GM06990 (cell line): ENCODE measurements around the gene MRE11.
A peak's percentile ranks its signal among the peaks of the same experiment; 100 is the strongest.

Experiments used
- DNase-seq: peaks from one replicate; pipeline ENCODE4 v3.0.0-alpha.2; 2011; ENCODE audit not compliant: insufficient read length; ENCODE audit errors: extremely low read depth
- H3K27me3 ChIP-seq: replicated peaks from 2 replicates; pipeline ENCODE4 v1.6.0; 2011; ENCODE audit warnings: low read length; ENCODE audit not compliant: control insufficient read depth, insufficient read depth
- H3K36me3 ChIP-seq: 2 replicates; pipeline ENCODE4 v1.5.1; 2011; ENCODE audit warnings: low read length; ENCODE audit not compliant: control insufficient read depth, insufficient read depth
- H3K4me3 ChIP-seq: replicated peaks from 2 replicates; pipeline ENCODE4 v1.5.1; 2011; ENCODE audit warnings: low read depth, mild to moderate bottlenecking, control low read depth, low read length
- TF ChIP-seq, protein P1 (sequence below): IDR thresholded peaks from 2 replicates; pipeline ENCODE4 v1.5.1; 2011; ENCODE audit warnings: low read length, control low read depth, mild to moderate bottlenecking, inconsistent platforms; ENCODE audit not compliant: insufficient read depth, poor library complexity, severe bottlenecking

MRE11 gene

GRCh38 chr11:94524341-94524740 is 30.7 kb upstream of the MRE11 start:
- Histone ChIP-seq H3K36me3 (no peaks in the 10 kb centered on the region), H3K27me3 (no peaks in the 10 kb centered on the region; the same call in 1 of the 2 replicates), H3K4me3 (no peak overlapping the region)
- TF ChIP-seq, protein P1, sequence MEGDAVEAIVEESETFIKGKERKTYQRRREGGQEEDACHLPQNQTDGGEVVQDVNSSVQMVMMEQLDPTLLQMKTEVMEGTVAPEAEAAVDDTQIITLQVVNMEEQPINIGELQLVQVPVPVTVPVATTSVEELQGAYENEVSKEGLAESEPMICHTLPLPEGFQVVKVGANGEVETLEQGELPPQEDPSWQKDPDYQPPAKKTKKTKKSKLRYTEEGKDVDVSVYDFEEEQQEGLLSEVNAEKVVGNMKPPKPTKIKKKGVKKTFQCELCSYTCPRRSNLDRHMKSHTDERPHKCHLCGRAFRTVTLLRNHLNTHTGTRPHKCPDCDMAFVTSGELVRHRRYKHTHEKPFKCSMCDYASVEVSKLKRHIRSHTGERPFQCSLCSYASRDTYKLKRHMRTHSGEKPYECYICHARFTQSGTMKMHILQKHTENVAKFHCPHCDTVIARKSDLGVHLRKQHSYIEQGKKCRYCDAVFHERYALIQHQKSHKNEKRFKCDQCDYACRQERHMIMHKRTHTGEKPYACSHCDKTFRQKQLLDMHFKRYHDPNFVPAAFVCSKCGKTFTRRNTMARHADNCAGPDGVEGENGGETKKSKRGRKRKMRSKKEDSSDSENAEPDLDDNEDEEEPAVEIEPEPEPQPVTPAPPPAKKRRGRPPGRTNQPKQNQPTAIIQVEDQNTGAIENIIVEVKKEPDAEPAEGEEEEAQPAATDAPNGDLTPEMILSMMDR, result no peak
- no peak for DNase-seq

GRCh38 chr11:94521684-94522083 is 28.0 kb upstream of the MRE11 start:
- Histone ChIP-seq H3K36me3 (no peaks in the 10 kb centered on the region), H3K27me3 (peaks cover under 1% of the 10 kb centered on the region), H3K4me3 (no peak overlapping the region)
- no peak for DNase-seq
- TF ChIP-seq, protein P1, result peak; percentile 46

DNA sequence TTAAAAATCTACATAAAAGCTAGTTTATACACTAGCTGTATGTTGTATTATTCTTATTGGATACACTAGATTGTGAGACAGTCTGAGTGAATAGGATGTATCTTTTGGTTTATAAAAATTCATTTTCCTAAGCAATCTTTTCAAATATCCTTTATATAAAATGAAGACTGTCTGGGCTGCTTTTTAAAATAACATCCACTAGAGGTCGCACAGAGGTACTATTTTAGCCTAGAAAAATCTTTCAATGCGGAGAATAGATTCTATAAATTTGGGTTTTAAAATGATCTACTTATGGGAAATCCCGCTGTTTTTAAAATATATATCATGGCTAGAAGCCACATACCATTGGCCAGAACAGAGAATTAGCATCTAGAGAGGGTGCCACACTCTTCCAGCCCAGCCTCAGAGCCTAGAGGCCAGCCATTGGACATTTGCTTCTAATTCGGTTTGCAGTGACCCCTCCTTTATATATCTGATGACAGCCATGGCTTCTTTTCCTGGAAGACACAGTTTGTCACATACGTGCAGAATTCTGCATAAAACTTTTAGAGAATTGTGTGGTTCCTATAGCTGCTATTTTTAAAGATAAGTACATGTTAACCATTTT is 25.9 kb upstream of the MRE11 start:
- TF ChIP-seq, protein P1, result peak; percentile 60
- DNase-seq, result no peak
- peaks cover 1% of the 10 kb centered on the region for H3K27me3 ChIP-seq
- H3K4me3 ChIP-seq, result no peak overlapping the region
- H3K36me3 ChIP-seq, result no peaks in the 10 kb centered on the region

DNA sequence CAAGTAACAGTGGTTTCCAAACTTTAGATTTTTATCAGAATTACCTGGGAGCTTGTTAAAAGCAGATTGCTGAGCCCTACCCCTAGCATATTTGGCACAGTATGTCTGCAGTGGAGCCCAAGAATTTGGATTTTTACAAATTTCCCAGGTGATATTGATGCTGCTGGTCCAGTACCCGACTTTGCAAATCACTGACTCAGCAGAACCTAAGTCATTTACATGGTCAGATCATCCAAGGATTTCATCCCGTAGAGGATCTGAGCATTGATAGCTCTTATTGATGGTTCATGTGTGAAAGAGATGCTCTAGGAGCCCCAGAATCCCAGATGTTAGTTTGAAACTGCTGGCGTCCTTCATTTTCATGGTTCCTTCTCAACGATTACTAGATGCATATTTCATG is 24.7 kb upstream of the MRE11 start:
- H3K27me3 ChIP-seq, result peaks cover 1% of the 10 kb centered on the region
- DNase-seq, result no peak
- no peak overlapping the region for H3K4me3 ChIP-seq
- no peaks in the 10 kb centered on the region for H3K36me3 ChIP-seq
- TF ChIP-seq, protein P1, result no peak

GRCh38 chr11:94516725-94517124 is 23.1 kb upstream of the MRE11 start:
- no peak overlapping the region for H3K4me3 ChIP-seq
- DNase-seq, result no peak
- TF ChIP-seq, protein P1, result no peak
- H3K36me3 ChIP-seq, result no peaks in the 10 kb centered on the region
- H3K27me3 ChIP-seq, result peaks cover 1% of the 10 kb centered on the region

DNA sequence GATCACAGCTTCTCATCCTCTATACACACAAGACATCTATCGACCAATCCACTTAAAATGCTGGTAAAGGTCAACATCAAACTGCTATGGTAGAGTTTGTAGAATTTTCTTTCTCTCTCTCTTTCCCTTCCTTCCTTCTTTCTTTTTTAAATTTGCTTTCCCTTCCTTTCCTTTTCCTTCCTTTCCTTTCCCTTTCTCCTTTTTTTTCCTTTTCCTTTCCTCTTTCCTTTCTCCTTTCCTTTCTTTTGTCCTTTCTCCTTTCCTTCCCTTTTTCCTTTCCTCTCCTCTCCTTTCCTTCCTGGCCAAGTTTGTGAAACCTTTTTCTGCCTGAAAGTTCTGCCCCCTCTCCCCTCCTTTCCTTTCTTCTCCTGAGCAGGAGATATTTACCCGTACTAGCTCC is 21.8 kb upstream of the MRE11 start:
- Histone ChIP-seq H3K4me3 (no peak overlapping the region), H3K36me3 (no peaks in the 10 kb centered on the region), H3K27me3 (peaks cover 1% of the 10 kb centered on the region)
- TF ChIP-seq, protein P1, result no peak
- no peak for DNase-seq
